Thyroid gland (tissue), 4 donors: ENCODE results near the gene TMIE. TPM values are rescaled to one million over a fixed set of nuclear protein-coding genes. Genes with fewer than 3 reads are reported as not detected.

ENCODE experiments used
- DNase-seq, 2 donors: peaks; one replicate each; pipeline ENCODE4 v3.0.0-alpha.2; 2019
- H3K27ac ChIP-seq, 3 donors: fragments of 200-600 bp; sonication (generic); 1 replicate in 2 of 3; 2 replicates in 1 of 3; pipeline ENCODE4 v1.5.1; 2016 to 2019; ENCODE audit warnings: mild to moderate bottlenecking in 1 of 3, moderate library complexity in 1 of 3
- H3K27me3 ChIP-seq: fragments of 200-600 bp; sonication (generic); one replicate; pipeline ENCODE4 v1.5.1; 2019
- H3K36me3 ChIP-seq, 2 donors: fragments of 200-600 bp; sonication (generic); one replicate each; pipeline ENCODE4 v1.5.1; 2016 to 2019
- H3K4me1 ChIP-seq, 2 donors: fragments of 200-600 bp; sonication (generic); one replicate each; pipeline ENCODE4 v1.5.1; 2017 to 2019
- H3K4me3 ChIP-seq, 3 donors: fragments of 200-600 bp; sonication (generic); replicated peaks in 1 of 3; 1 replicate in 2 of 3; 2 replicates in 1 of 3; pipeline ENCODE4 v1.5.1; 2016; ENCODE audit warnings: mild to moderate bottlenecking in 1 of 3
- H3K9me3 ChIP-seq: fragments of 200-600 bp; sonication (generic); one replicate; pipeline ENCODE4 v1.5.1; 2017
- CTCF ChIP-seq, 6 experiments: fragments of 200-600 bp in 3 of 6; fragments of 450-650 bp in 3 of 6; sonication (generic) in 3 of 6; IDR thresholded peaks; one replicate each; pipeline ENCODE4 v1.5.1; 2016 to 2019; ENCODE audit warnings: antibody characterized with exemption in 6 of 6, mild to moderate bottlenecking in 2 of 6, inconsistent platforms in 1 of 6, moderate library complexity in 1 of 6
- POLR2A ChIP-seq, 2 donors: fragments of 450-650 bp; IDR thresholded peaks; one replicate each; pipeline ENCODE4 v1.6.1; 2017; ENCODE audit warnings: antibody characterized with exemption in 2 of 2, mild to moderate bottlenecking in 2 of 2, moderate library complexity in 1 of 2
- WGBS, 2 donors: methylation state at CpG; one replicate each; pipeline ENCODE4 v1.1.5; 2017; 5-methylcytosine and 5-hydroxymethylcytosine counted together
- intact Hi-C: fragments of 100-400 bp; cut with DNase I; formaldehyde crosslinking; loops from one replicate; pipeline ENCODE4 v1.15.1; 2023
- total RNA-seq, 4 donors: library from RNA; depleted of rRNA; stranded (reverse); fragments of >200 nt; gene quantifications; one replicate each; pipeline ENCODE4 v1.2.3, GENCODE V29; 2016

TMIE gene
- total RNA-seq, 4 donors from 2014 or later, result 0.83 to 1.3 (median 1.1) TPM; not detected in 1

GRCh38 chr3:46690798-46691197 lies 10.4 kb upstream of the TMIE start:
- intact Hi-C loops, result no loop called here
- Histone ChIP-seq H3K36me3 (peaks cover 0 to 11% of the 10 kb centered on the region in 2 donors), H3K27ac (peak overlapping the region in 2 of 3 donors; percentile 28 to 85), H3K27me3 (no peaks in the 10 kb centered on the region), H3K4me1 (peaks cover 42 to 60% of the 10 kb centered on the region in 2 donors), H3K4me3 (no peak overlapping the region), H3K9me3 (no peaks in the 10 kb centered on the region)
- peak; percentile 84 to 88 for DNase-seq
- TF ChIP-seq POLR2A (IDR thresholded peaks at IDR 0.05), result no peak
- TF ChIP-seq CTCF (IDR thresholded peaks at IDR 0.05), result no peak
- 19 to 40% methylated on average over 5 of the region's 5 CpGs for WGBS, 2 donors

DNA sequence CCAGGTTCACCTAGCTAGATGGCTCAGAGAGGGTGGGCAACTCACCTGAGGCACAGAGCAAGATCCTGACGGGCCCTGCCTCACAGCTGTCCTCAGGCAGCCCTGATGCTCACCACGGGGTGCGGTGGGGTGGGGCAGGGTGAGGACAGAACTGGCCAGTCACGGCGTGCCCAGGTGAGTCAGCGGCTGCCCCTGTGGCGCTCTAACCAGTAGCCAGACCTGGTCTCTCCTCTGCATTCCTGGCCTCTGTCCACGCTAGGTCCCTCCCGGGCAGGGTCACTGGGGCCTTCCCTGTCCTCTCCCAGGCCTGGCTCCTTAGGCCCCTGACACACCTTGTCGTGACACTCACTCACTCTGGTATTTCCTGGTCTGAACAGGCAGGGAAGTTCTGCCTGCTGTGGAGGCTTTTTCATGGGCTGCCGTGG lies 8.6 kb upstream of the TMIE start:
- H3K4me1 ChIP-seq, result peaks cover 42 to 73% of the 10 kb centered on the region in 2 donors
- peak in 1 of 2 donors; percentile 54 for TF ChIP-seq POLR2A (IDR thresholded peaks at IDR 0.05)
- TF ChIP-seq CTCF (IDR thresholded peaks at IDR 0.05), result no peak
- DNase-seq, result peak; percentile 93
- H3K27ac ChIP-seq, result peak overlapping the region; percentile 71 to 85 (median 81)
- intact Hi-C loops, result no loop called here
- no peaks in the 10 kb centered on the region for H3K27me3 ChIP-seq
- H3K36me3 ChIP-seq, result peaks cover 0 to 9% of the 10 kb centered on the region in 2 donors
- H3K9me3 ChIP-seq, result no peaks in the 10 kb centered on the region
- H3K4me3 ChIP-seq, result peak overlapping the region; percentile 58 to 69 (median 63)
- WGBS, 2 donors, result 52% methylated on average over 10 of the region's 11 CpGs; no CpG with 5 or more reads in 1 of the 2 donors

DNA sequence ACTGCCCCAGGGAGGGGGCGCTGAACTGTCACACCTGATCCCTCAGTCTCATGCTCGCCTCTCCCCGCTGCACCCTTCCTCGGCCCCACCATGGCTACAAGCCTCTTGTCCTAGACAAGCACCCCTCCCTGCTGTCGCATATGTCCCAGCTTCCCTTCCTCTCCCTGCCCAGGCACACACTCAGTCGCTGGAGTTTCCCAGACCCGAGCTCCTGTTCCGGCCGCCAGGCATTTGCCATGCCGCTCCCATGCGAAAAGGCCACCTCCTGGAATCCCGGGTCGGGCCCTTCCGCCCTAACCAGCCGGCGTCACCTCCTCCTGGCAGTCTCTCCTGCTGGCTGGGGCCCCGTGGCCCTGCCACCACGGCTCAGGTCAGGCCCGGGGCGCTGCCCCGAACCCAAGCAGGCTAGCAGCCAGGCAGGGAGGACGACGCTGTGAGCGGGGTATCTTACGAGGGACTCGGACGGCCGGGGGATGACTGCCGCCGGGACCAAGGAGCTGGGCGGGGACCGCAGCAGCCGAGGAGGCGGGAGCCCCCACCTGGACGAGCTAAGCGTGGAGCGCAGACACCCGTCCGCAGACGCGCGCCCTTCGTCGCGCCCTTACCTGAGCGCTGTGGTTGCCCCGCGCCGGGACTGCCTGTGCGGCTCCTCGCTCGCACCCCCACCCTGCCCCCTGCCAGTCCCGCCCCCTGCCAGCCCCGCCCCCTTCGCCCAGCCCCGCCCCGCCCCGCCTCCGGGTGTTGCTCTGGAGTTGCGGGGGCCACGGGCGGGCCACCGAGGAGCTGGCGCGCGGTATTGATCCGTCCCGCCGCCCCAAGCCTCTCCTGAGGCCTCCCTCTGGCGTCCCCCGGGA lies 7.9 kb upstream of the TMIE start, which contains the start of gene ALS2CL:
Gene ALS2CL (minus strand): TSS at position 642 of the 854 bp plus-strand sequence. CDS start 4,239 bp downstream, outside the sequence.
- H3K27me3 ChIP-seq, result no peaks in the 10 kb centered on the region
- H3K9me3 ChIP-seq, result no peaks in the 10 kb centered on the region
- 2 to 3% methylated on average over 13 to 23 of the region's 71 CpGs for WGBS, 2 donors
- peak; percentile 71 to 79 for DNase-seq
- peak within 1 kb of the TSS; percentile 58 to 69 (median 63) for H3K4me3 ChIP-seq
- intact Hi-C loops, result no loop called here
- TF ChIP-seq POLR2A (IDR thresholded peaks at IDR 0.05) (peak; percentile 21 to 76), CTCF (IDR thresholded peaks at IDR 0.05) (no peak)
- peak within 1 kb of the TSS; percentile 71 to 85 (median 81) for H3K27ac ChIP-seq
- peaks cover 0 to 2% of the 10 kb centered on the region in 2 donors for H3K36me3 ChIP-seq
- H3K4me1 ChIP-seq, result peaks cover 42 to 73% of the 10 kb centered on the region in 2 donors

- Histone ChIP-seq H3K36me3 (no peaks in the 10 kb centered on the region), H3K4me3 (peak overlapping the region in 1 of 3 donors; percentile 58), H3K27me3 (no peaks in the 10 kb centered on the region), H3K27ac (peak overlapping the region; percentile 71 to 85 (median 81)), H3K9me3 (no peaks in the 10 kb centered on the region), H3K4me1 (peaks cover 42 to 73% of the 10 kb centered on the region in 2 donors)
- 15 to 31% methylated on average over 4 to 10 of the region's 30 CpGs for WGBS, 2 donors
- intact Hi-C loops, result no loop called here
- TF ChIP-seq CTCF (IDR thresholded peaks at IDR 0.05), result no peak
- TF ChIP-seq POLR2A (IDR thresholded peaks at IDR 0.05), result no peak
- peak; percentile 72 to 75 for DNase-seq
These were observed 7.3 kb upstream of the TMIE start for GRCh38 chr3:46693892-46694226.

- Histone ChIP-seq H3K9me3 (no peaks in the 10 kb centered on the region), H3K4me3 (no peak overlapping the region), H3K27me3 (no peaks in the 10 kb centered on the region), H3K27ac (peak overlapping the region in 1 of 3 donors; percentile 85), H3K4me1 (peaks cover 42 to 70% of the 10 kb centered on the region in 2 donors), H3K36me3 (no peaks in the 10 kb centered on the region)
- 95 to 100% methylated on average over 3 of the region's 3 CpGs for WGBS, 2 donors
- intact Hi-C loops, result no loop called here
- TF ChIP-seq POLR2A (IDR thresholded peaks at IDR 0.05), result no peak
- no peak for TF ChIP-seq CTCF (IDR thresholded peaks at IDR 0.05)
- no peak for DNase-seq
These were observed 6.7 kb upstream of the TMIE start for GRCh38 chr3:46694520-46694919.
